ENCODE results near the gene RAD51B.

DNA sequence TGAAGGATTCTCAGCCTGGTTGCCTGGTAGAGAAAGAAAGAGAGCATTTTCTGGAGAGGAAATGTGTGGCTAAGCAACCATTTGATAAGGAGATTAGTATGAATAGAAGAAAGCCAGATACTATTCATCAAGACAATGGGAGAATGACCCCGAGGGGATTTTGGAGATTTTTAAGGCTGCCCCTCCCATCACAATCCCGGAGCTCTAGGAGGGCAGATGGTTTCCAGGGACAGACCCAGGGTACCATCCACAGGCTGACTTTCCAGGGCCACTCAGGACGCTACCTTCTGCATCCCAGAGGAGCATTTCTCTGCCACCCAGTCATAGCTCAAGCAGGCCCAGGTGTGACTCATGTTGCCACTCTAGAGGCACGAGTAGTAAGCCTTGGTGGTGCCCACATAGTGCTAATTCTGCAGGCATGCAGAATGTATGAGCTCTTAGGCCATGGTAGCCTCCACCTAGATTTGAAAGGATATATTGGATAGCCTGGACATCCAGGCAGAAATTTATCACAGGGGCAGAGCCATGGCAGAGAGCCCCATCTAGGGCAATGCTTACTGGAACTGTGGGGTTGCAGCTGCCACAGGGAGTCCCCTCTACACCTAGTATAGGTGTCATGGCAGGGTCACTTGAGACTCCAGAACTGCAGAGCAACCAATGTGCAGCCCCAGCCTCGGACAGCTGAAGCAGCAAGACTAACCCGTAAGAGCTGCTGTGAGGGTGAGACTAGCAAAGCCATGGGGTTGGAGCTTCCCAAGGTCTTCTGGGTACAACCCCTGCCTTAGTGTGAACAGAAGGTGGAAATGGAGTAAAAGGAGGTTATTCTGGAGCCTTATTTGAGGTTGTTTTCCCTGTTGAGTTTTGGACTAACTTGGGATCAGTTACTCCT, 607.3 kb downstream of the RAD51B start:
- no peak for TF ChIP-seq RAD21 (CRISPR knock-in tag; IDR thresholded peaks at IDR 0.05)
- TF ChIP-seq, protein P1, sequence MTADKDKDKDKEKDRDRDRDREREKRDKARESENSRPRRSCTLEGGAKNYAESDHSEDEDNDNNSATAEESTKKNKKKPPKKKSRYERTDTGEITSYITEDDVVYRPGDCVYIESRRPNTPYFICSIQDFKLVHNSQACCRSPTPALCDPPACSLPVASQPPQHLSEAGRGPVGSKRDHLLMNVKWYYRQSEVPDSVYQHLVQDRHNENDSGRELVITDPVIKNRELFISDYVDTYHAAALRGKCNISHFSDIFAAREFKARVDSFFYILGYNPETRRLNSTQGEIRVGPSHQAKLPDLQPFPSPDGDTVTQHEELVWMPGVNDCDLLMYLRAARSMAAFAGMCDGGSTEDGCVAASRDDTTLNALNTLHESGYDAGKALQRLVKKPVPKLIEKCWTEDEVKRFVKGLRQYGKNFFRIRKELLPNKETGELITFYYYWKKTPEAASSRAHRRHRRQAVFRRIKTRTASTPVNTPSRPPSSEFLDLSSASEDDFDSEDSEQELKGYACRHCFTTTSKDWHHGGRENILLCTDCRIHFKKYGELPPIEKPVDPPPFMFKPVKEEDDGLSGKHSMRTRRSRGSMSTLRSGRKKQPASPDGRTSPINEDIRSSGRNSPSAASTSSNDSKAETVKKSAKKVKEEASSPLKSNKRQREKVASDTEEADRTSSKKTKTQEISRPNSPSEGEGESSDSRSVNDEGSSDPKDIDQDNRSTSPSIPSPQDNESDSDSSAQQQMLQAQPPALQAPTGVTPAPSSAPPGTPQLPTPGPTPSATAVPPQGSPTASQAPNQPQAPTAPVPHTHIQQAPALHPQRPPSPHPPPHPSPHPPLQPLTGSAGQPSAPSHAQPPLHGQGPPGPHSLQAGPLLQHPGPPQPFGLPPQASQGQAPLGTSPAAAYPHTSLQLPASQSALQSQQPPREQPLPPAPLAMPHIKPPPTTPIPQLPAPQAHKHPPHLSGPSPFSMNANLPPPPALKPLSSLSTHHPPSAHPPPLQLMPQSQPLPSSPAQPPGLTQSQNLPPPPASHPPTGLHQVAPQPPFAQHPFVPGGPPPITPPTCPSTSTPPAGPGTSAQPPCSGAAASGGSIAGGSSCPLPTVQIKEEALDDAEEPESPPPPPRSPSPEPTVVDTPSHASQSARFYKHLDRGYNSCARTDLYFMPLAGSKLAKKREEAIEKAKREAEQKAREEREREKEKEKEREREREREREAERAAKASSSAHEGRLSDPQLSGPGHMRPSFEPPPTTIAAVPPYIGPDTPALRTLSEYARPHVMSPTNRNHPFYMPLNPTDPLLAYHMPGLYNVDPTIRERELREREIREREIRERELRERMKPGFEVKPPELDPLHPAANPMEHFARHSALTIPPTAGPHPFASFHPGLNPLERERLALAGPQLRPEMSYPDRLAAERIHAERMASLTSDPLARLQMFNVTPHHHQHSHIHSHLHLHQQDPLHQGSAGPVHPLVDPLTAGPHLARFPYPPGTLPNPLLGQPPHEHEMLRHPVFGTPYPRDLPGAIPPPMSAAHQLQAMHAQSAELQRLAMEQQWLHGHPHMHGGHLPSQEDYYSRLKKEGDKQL (CRISPR knock-in tag; IDR thresholded peaks at IDR 0.05; ENCODE audit: low read depth), result no peak
- TF ChIP-seq SMC3 (IDR thresholded peaks at IDR 0.05; ENCODE audit: low read length), result no peak
- no peak for TF ChIP-seq NR0B2 (CRISPR knock-in tag; IDR thresholded peaks at IDR 0.05)

Measured in HepG2 (cell line).